ENCODE data around the gene FAM107B.
"Not testable (repeated sequence)": the region's sequence is repeated elsewhere in the genome, so short reads cannot be mapped to it uniquely, and the experiment has no call there.

FAM107B gene

DNA sequence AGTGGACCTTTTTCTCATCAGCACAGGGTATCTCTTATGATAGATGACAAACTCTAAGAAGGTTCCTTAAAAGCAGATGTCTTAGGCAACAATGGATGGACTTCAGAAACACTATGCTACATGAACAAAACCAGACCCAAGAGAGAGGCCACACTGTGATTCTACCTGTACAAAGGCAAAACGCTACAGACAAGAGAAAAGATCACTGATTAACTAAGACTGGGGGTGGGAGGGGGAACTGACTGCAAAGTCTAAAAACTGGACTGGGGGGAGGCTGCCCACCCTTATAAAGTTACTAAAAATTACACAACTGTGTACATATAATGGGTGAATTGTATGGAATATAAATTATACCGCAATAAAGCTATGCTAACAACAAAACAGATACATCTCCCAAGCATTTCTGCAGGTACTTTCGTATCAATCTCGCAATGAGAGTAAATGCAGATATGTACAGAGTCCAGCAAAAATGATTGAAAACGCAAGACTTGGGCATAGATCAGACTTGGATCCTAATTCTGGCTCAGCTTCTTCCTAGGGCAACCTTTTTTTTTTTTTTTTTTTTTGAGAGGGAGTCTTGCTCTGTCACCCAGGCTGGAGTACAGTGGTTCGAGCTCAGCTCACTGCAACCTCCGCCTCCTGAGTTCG is 179.7 kb downstream of the FAM107B start:
- no peak for DNase-seq

GRCh38 chr10:14593806-14594205 is 180.9 kb downstream of the FAM107B start:
- no peak for DNase-seq

DNA sequence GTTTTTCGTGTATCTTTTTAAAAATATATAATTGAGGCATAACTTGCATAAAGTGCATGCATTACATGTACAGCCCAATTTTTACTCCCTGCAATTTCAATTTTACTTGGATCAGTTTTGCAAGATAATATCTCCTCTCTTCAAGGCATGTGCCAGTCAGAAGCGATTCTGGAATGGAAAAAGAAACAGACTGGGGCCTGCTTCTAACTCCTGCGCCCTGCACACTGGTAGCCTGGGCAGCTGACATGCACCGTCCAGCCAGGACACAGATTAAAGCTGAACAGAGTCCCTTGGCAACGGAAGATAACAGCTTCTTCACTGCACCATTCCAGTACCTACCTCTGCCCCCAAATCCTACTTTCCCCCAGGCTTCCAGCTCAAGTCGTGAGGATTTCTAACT is 182.1 kb downstream of the FAM107B start:
- no peak for DNase-seq

GRCh38 chr10:14592026-14592425 is 182.7 kb downstream of the FAM107B start:
- DNase-seq: no peak

GRCh38 chr10:14588938-14589294 is 185.8 kb downstream of the FAM107B start:
- not testable (repeated sequence) for DNase-seq

DNA sequence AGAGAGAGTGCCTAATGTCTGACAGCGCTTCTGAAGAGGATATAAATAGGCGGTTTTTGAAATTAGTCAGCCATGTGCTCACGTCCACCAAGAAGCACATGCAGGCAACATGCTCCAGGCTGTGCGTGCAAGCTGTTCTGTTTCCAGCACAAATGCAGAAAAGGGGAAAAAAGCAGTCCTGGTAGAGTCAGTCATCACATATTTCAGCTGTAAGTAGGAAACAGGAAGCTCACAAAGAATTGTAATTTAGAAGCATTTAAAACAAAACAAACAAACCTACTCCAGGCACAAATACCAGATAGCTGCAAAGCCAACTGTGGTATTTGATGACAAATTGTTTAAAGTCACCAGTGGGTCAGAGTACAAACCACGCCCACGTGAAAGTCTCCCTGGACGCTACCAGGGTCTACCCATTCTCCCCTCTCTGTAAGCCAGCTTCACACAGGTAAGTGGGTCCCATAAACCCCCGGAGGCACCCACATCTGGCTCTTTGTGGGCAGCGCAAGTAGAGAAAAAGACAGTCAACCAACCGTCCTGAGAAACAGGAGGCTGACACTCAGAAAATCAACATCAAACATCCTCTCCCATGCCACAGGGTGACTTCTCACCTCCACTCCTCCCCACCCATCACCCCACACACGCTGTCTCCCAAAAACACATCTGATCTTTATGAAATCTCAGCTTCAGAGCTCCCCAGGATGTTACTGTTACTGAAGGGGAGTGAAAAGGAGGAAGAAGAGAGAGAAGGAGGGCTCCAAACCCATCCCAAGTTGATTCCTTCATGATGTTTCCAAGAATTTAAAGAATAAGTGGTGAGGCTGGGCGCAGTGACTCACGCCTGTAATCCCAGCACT is 186.4 kb downstream of the FAM107B start:
- DNase-seq: no peak

- DNase-seq: no peak
Measured at GRCh38 chr10:14587540-14588083, 187.1 kb downstream of the FAM107B start.

DNA sequence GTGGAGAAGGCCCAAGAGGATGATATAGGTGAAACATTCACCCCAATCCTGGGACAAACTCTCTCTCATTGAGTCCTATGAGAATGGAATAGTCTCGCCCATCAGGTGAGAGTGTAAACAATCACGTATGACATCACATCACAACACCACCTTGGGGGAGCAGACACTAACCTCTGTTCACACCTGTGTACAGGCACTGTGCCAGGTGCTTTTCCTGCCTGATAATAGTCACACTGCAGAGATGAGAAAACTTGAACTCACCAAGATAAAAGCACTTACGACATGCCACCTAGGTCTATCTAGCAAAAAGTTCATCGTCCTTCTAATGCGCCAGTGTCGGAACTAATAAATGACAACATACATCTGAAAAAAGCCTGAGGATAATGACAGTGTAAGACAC is 187.8 kb downstream of the FAM107B start:
- DNase-seq: no peak

- DNase-seq: no peak
Measured at GRCh38 chr10:14585287-14586193, 189.2 kb downstream of the FAM107B start.

DNA sequence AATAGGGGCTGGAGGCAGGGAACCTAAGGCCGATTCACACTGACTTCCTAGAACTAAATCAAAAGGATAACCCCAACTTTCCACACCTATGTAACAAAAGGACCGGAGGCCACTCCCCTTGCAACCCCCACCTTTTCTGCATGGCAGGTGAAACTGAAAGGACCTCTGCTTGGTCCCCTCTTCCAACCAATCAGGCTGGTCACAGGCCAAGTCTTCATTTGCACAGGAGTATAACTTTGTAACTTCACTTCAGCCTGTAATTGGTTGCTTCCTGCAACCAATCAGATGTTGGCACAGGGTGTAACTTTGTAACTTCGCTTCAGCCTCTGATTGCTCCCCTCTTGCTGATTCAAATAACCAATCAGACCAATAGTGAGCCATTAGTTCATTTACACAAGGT is 190.0 kb downstream of the FAM107B start:
- no peak for DNase-seq

- DNase-seq: no peak
Measured at GRCh38 chr10:14583967-14584366, 190.7 kb downstream of the FAM107B start.

- peak; percentile 72 for DNase-seq
Measured at GRCh38 chr10:14583252-14583651, 191.4 kb downstream of the FAM107B start.

DNA sequence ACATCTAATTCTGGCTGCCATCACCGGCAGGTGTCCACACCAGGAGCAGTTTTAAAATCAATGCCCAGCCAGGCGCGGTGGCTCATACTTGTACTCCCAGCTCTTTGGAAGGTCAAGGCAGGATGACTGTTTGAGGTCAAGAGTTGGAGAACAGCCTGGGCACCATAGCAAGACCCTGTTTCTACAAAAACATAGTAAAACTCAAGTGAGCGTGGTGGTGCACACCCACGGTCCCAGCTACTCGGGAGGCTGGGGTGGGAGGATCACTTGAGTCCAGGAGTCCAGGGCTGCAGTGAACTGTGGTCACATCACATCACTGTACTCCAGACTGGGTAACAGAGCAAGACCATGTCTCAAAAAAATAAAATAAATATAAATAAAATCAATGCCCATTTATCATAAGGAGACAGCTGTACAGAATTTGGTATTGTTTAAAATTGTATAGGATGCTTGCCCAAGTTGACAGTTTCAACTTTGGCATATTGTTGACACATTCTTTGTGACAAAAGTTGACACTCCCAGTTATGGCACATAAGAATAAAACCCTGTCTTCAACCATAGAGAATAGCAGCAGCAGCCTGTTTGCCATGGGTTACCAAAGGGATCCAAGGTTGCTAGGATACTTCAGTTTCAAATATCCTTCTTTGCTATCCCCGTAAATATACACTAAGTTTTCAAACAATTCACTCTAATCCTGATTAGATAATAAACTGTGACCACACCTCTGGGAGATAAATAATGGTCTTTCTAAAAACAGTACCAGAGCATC is 193.0 kb downstream of the FAM107B start:
- no peak for DNase-seq

- DNase-seq: no peak
Measured at GRCh38 chr10:14580671-14581332, 193.9 kb downstream of the FAM107B start.

- DNase-seq: no peak
Measured at GRCh38 chr10:14579405-14579804, 195.3 kb downstream of the FAM107B start.

GRCh38 chr10:14578060-14578952 is 196.4 kb downstream of the FAM107B start:
- no peak for DNase-seq

DNA sequence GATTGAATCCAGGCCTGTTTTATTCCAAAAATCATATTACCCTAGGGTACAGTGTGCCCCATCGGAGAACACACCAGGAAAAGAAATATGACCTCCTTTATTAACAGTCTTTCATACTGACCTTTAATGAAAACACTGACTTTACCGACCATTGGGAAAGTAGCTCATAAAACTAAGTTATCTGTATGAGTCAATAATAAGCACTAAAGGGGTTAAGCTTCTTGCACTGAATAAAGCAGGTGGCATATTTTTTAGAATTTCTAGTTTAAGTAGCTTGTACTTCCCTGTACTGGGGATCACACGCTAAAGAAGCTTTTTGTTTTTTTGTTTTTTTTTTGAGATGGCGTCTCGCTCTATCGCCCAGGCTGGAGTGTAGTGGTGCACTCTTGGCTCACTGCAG is 199.8 kb downstream of the FAM107B start:
- no peak for DNase-seq

DNA sequence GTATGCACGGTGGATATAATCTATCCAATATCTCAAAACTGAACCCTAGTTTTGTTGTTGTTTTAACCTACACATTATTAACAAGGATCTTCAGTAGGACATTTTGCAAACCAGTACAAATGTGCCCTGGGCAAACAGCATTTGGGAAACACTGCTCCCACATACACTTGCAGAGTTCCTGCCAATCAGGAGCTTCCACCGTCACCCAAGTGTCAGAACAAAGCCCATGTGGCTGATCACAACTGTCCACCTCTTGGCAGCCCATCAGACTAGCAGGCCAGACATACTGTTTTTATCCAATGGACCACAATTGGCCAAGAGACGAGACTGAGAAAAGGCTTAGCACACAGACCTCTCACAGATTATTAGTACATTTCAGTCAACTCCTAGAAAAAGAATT is 200.4 kb downstream of the FAM107B start:
- DNase-seq: no peak

GRCh38 chr10:14573666-14574261 is 200.9 kb downstream of the FAM107B start:
- no peak for DNase-seq

GRCh38 chr10:14572811-14573210 is 201.9 kb downstream of the FAM107B start:
- DNase-seq: no peak
